Right atrium auricular region (tissue), 2 donors: ENCODE data around the gene CDC34. TPM values are rescaled to one million over a fixed set of nuclear protein-coding genes. Genes with fewer than 3 reads are reported as not detected.

ENCODE experiments used
- DNase-seq: peaks from one replicate; pipeline ENCODE4 v3.0.0-alpha.2; 2019; ENCODE audit warnings: low spot score
- H3K27ac ChIP-seq, 2 donors: fragments of 200-600 bp; sonication (generic); 1 replicate in 1 of 2; 2 replicates in 1 of 2; pipeline ENCODE4 v1.5.1; 2016 to 2019
- H3K27me3 ChIP-seq, 2 donors: fragments of 200-600 bp; sonication (generic); one replicate each; pipeline versions ENCODE4 v1.5.1 to v1.6.0; 2017 to 2019
- H3K36me3 ChIP-seq: fragments of 200-600 bp; sonication (generic); one replicate; pipeline ENCODE4 v1.5.1; 2016
- H3K4me1 ChIP-seq, 2 donors: fragments of 200-600 bp; sonication (generic); one replicate each; pipeline versions ENCODE4 v1.5.1 to v1.6.0; 2017 to 2019
- H3K4me3 ChIP-seq, 2 donors: fragments of 200-600 bp; sonication (generic); 1 replicate in 1 of 2; 2 replicates in 1 of 2; pipeline ENCODE4 v1.5.1; 2017 to 2019; ENCODE audit warnings: mild to moderate bottlenecking in 1 of 2, moderate library complexity in 1 of 2
- H3K9me3 ChIP-seq, 2 donors: fragments of 200-600 bp; sonication (generic); one replicate each; pipeline ENCODE4 v1.5.1; 2019
- total RNA-seq, 2 donors: library from RNA; depleted of rRNA; stranded (reverse); fragments of >200 nt; gene quantifications; one replicate each; pipeline ENCODE4 v1.1.0, GENCODE V29; 2016
- TF ChIP-seq, protein P1 (sequence below), 2 donors: fragments of 200-600 bp; sonication (generic); IDR thresholded peaks; one replicate each; pipeline ENCODE4 v1.5.1; 2019; ENCODE audit warnings: antibody characterized with exemption in 2 of 2

CDC34 gene
- total RNA-seq, 2 donors from 2014 or later, result 55.8 to 75.0 TPM

GRCh38 chr19:555474-555808, 23.9 kb downstream of the CDC34 start:
- H3K27me3 ChIP-seq, result no peaks in the 10 kb centered on the region
- no peak for DNase-seq
- TF ChIP-seq, protein P1, sequence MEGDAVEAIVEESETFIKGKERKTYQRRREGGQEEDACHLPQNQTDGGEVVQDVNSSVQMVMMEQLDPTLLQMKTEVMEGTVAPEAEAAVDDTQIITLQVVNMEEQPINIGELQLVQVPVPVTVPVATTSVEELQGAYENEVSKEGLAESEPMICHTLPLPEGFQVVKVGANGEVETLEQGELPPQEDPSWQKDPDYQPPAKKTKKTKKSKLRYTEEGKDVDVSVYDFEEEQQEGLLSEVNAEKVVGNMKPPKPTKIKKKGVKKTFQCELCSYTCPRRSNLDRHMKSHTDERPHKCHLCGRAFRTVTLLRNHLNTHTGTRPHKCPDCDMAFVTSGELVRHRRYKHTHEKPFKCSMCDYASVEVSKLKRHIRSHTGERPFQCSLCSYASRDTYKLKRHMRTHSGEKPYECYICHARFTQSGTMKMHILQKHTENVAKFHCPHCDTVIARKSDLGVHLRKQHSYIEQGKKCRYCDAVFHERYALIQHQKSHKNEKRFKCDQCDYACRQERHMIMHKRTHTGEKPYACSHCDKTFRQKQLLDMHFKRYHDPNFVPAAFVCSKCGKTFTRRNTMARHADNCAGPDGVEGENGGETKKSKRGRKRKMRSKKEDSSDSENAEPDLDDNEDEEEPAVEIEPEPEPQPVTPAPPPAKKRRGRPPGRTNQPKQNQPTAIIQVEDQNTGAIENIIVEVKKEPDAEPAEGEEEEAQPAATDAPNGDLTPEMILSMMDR (IDR thresholded peaks at IDR 0.05), result no peak
- H3K4me1 ChIP-seq, result peaks cover 0 to 26% of the 10 kb centered on the region in 2 donors
- H3K4me3 ChIP-seq, result no peak overlapping the region
- no peak overlapping the region for H3K27ac ChIP-seq
- H3K36me3 ChIP-seq, result no peaks in the 10 kb centered on the region
- no peaks in the 10 kb centered on the region for H3K9me3 ChIP-seq

- H3K27ac ChIP-seq, result no peak overlapping the region
- TF ChIP-seq, protein P1 (IDR thresholded peaks at IDR 0.05), result no peak
- no peaks in the 10 kb centered on the region for H3K9me3 ChIP-seq
- H3K36me3 ChIP-seq, result no peaks in the 10 kb centered on the region
- peaks cover 0 to 20% of the 10 kb centered on the region in 2 donors for H3K4me1 ChIP-seq
- no peaks in the 10 kb centered on the region for H3K27me3 ChIP-seq
- no peak for DNase-seq
- H3K4me3 ChIP-seq, result no peak overlapping the region
These were observed 25.2 kb downstream of the CDC34 start for GRCh38 chr19:556611-557382.

DNA sequence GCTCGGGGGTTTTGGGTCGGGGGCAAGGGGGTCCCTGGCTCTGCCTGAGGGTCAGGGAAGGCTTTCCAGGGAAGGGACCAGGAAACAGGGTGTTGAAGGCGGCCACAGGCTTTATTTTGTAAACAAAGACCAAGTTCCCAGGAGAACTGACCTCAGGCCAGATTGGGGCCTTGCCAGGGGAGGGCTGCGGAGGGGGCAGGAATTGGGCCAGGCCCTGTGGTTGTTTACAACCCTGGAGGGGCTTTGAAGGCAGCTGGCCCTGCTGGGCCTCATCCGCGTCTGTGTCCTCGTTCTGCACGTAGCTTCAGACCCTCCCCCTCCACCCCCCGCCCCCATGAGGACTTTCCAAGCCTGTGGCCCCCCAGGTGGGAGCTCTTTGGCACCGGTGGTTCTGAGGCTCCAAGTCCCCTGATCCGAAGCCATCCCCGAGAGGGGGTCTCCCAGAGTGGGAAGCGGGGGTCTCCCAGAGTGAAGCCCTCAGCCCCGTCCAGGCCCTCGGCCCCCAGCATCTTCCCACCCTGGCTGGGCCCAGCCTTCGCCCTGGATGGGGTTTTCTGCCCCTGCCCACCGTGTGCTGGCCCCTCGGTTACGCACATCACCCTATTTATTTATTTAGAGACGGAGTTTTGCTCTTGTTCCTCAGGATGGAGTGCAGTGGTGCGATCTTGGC, 27.3 kb downstream of the CDC34 start:
- H3K9me3 ChIP-seq, result no peaks in the 10 kb centered on the region
- TF ChIP-seq, protein P1 (IDR thresholded peaks at IDR 0.05), result no peak
- no peaks in the 10 kb centered on the region for H3K27me3 ChIP-seq
- DNase-seq, result no peak
- no peaks in the 10 kb centered on the region for H3K36me3 ChIP-seq
- H3K27ac ChIP-seq, result no peak overlapping the region
- peaks cover 0 to 20% of the 10 kb centered on the region in 2 donors for H3K4me1 ChIP-seq
- H3K4me3 ChIP-seq, result no peak overlapping the region

GRCh38 chr19:560121-560520, 28.6 kb downstream of the CDC34 start:
- Histone ChIP-seq H3K4me1 (peaks cover 0 to 20% of the 10 kb centered on the region in 2 donors), H3K27ac (no peak overlapping the region), H3K27me3 (no peaks in the 10 kb centered on the region), H3K9me3 (no peaks in the 10 kb centered on the region), H3K4me3 (no peak overlapping the region), H3K36me3 (no peaks in the 10 kb centered on the region)
- TF ChIP-seq, protein P1 (IDR thresholded peaks at IDR 0.05), result no peak
- no peak for DNase-seq

DNA sequence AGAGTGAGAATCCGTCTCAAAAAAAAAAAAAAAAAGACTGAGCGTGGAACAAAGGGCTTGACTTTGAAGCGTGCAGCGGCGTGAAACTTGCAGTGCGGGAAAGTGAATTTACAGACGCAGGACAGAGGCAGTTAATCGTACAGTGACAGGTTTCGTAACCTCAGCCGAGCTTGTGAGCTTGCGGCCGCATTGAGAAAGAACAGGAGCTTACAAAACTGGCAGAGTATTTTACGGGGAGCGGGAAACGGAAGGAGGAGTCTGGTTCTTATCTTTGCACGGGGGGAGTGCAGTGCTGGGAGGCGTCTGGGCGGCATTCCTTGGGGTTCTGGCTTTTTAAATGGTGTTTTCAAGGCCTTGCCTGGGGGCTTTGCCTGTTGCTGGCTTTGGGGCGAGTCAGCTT, 34.8 kb downstream of the CDC34 start:
- no peaks in the 10 kb centered on the region for H3K9me3 ChIP-seq
- H3K27ac ChIP-seq, result no peak overlapping the region
- peak; percentile 81 for DNase-seq
- H3K27me3 ChIP-seq, result no peaks in the 10 kb centered on the region
- H3K4me1 ChIP-seq, result peaks cover 0 to 6% of the 10 kb centered on the region in 2 donors
- H3K36me3 ChIP-seq, result no peaks in the 10 kb centered on the region
- TF ChIP-seq, protein P1 (IDR thresholded peaks at IDR 0.05), result no peak
- no peak overlapping the region for H3K4me3 ChIP-seq
